ENCODE results near the gene GPR31. TPM values are rescaled to one million over a fixed set of nuclear protein-coding genes. Genes with fewer than 3 reads are reported as not detected.

The GPR31 gene
- polyA plus RNA-seq, 3 donors: not detected

GRCh38 chr6:167152862-167153261 lies 4.9 kb downstream of the GPR31 start:
- H3K27ac Mint-ChIP-seq: peak overlapping the region in 6 of 7 donors; percentile 57 to 92 (median 80)
- no peak for TF ChIP-seq CTCF (IDR thresholded peaks at IDR 0.05)
- WGBS (ENCODE audit: insufficient coverage): 100% methylated on average over 2 of the region's 9 CpGs
- no peak for DNase-seq
- H3K27me3 ChIP-seq (ENCODE audit: control insufficient read depth in 2 of 2, insufficient read depth in 2 of 2, low read length in 2 of 2): no peaks in the 10 kb centered on the region
- H3K4me1 Mint-ChIP-seq: peaks cover 35% of the 10 kb centered on the region
- peaks cover 0 to 2% (median 0%) of the 10 kb centered on the region in 7 donors for H3K9me3 Mint-ChIP-seq
- H3K79me2 ChIP-seq (ENCODE audit: insufficient read depth, low read length): no peaks in the 10 kb centered on the region
- no peak overlapping the region for H2AFZ ChIP-seq (ENCODE audit: insufficient read depth, low read depth, low read length, poor library complexity, severe bottlenecking)
- no peaks in the 10 kb centered on the region for H3K36me3 Mint-ChIP-seq
- H4K20me1 ChIP-seq (ENCODE audit: insufficient read depth, low read length): no peaks in the 10 kb centered on the region
- no peak overlapping the region for H3K9ac ChIP-seq (ENCODE audit: insufficient read depth, low read length, poor library complexity, severe bottlenecking)
- peak overlapping the region in 1 of 2 donors; percentile 69 for H3K27ac ChIP-seq (ENCODE audit: low read depth in 1 of 2, low read length in 2 of 2)
- H3K36me3 ChIP-seq (replicated peaks in 1 of 2; ENCODE audit: control insufficient read depth in 1 of 2, insufficient read depth in 2 of 2, low read length in 2 of 2): no peaks in the 10 kb centered on the region
- H3K4me1 ChIP-seq (ENCODE audit: control insufficient read depth in 1 of 2, insufficient read depth in 2 of 2, low read length in 2 of 2): peaks cover 17 to 31% of the 10 kb centered on the region in 2 donors
- H3K9me3 ChIP-seq (replicated peaks in 1 of 2; ENCODE audit: control insufficient read depth in 1 of 2, insufficient read depth in 1 of 2, low read length in 2 of 2): no peaks in the 10 kb centered on the region
- intact Hi-C loops (cut with micrococcal nuclease): loop anchor here in 1 of 2 donors (5.0 kb wide), 1 partner anchor 61 kb away; no protein-coding TSS in a partner anchor
- H3K4me3 ChIP-seq (replicated peaks in 1 of 3; ENCODE audit: low read depth in 2 of 3, low read length in 3 of 3): no peak overlapping the region
- peak overlapping the region; percentile 56 to 79 for H3K4me3 Mint-ChIP-seq
- H3K27me3 Mint-ChIP-seq (ENCODE audit: low read depth in 3 of 3): peaks cover 2 to 4% (median 3%) of the 10 kb centered on the region in 3 donors
- H3K4me2 ChIP-seq (replicated peaks; ENCODE audit: extremely low read depth, low read length, poor library complexity, severe bottlenecking): peak overlapping the region; percentile 44

GRCh38 chr6:167151648-167152047 lies 6.1 kb downstream of the GPR31 start:
- H3K27me3 ChIP-seq (ENCODE audit: control insufficient read depth in 2 of 2, insufficient read depth in 2 of 2, low read length in 2 of 2): no peaks in the 10 kb centered on the region

More at GRCh38 chr6:167151648-167152047, 6.1 kb downstream of the GPR31 start:
- no peak overlapping the region for H2AFZ ChIP-seq (ENCODE audit: insufficient read depth, low read depth, low read length, poor library complexity, severe bottlenecking)
- no peak for TF ChIP-seq CTCF (IDR thresholded peaks at IDR 0.05)
- H4K20me1 ChIP-seq (ENCODE audit: insufficient read depth, low read length): no peaks in the 10 kb centered on the region
- peak overlapping the region in 1 of 2 donors; percentile 3 for H3K27ac ChIP-seq (ENCODE audit: low read depth in 1 of 2, low read length in 2 of 2)
- peaks cover 35% of the 10 kb centered on the region for H3K4me1 Mint-ChIP-seq
- H3K79me2 ChIP-seq (ENCODE audit: insufficient read depth, low read length): no peaks in the 10 kb centered on the region
- H3K9me3 Mint-ChIP-seq: peaks cover 0 to 2% (median 0%) of the 10 kb centered on the region in 7 donors
- no peaks in the 10 kb centered on the region for H3K9me3 ChIP-seq (replicated peaks in 1 of 2; ENCODE audit: control insufficient read depth in 1 of 2, insufficient read depth in 1 of 2, low read length in 2 of 2)
- WGBS (ENCODE audit: insufficient coverage): 100% methylated on average over 1 of the region's 7 CpGs
- H3K27me3 Mint-ChIP-seq (ENCODE audit: low read depth in 3 of 3): peaks cover 3 to 7% (median 6%) of the 10 kb centered on the region in 3 donors
- no peak overlapping the region for H3K4me2 ChIP-seq (replicated peaks; ENCODE audit: extremely low read depth, low read length, poor library complexity, severe bottlenecking)
- no peak overlapping the region for H3K9ac ChIP-seq (ENCODE audit: insufficient read depth, low read length, poor library complexity, severe bottlenecking)
- H3K27ac Mint-ChIP-seq: peak overlapping the region in 3 of 7 donors; percentile 2 to 87 (median 26)
- intact Hi-C loops (cut with micrococcal nuclease): loop anchor here in 1 of 2 donors (5.0 kb wide), 1 partner anchor 59 kb away; no protein-coding TSS in a partner anchor
- H3K36me3 Mint-ChIP-seq: no peaks in the 10 kb centered on the region
- DNase-seq: no peak
- no peaks in the 10 kb centered on the region for H3K36me3 ChIP-seq (replicated peaks in 1 of 2; ENCODE audit: control insufficient read depth in 1 of 2, insufficient read depth in 2 of 2, low read length in 2 of 2)
- no peak overlapping the region for H3K4me3 ChIP-seq (replicated peaks in 1 of 3; ENCODE audit: low read depth in 2 of 3, low read length in 3 of 3)
- peaks cover 12 to 28% of the 10 kb centered on the region in 2 donors for H3K4me1 ChIP-seq (ENCODE audit: control insufficient read depth in 1 of 2, insufficient read depth in 2 of 2, low read length in 2 of 2)
- H3K4me3 Mint-ChIP-seq: no peak overlapping the region
